NCI-H1092 (cell line): ENCODE data around the gene SP6.

Experiments used
- DNase-seq: peaks from one replicate; lab custom pipeline; 2025; lab: John Stamatoyannopoulos, UW

Gene SP6

DNA sequence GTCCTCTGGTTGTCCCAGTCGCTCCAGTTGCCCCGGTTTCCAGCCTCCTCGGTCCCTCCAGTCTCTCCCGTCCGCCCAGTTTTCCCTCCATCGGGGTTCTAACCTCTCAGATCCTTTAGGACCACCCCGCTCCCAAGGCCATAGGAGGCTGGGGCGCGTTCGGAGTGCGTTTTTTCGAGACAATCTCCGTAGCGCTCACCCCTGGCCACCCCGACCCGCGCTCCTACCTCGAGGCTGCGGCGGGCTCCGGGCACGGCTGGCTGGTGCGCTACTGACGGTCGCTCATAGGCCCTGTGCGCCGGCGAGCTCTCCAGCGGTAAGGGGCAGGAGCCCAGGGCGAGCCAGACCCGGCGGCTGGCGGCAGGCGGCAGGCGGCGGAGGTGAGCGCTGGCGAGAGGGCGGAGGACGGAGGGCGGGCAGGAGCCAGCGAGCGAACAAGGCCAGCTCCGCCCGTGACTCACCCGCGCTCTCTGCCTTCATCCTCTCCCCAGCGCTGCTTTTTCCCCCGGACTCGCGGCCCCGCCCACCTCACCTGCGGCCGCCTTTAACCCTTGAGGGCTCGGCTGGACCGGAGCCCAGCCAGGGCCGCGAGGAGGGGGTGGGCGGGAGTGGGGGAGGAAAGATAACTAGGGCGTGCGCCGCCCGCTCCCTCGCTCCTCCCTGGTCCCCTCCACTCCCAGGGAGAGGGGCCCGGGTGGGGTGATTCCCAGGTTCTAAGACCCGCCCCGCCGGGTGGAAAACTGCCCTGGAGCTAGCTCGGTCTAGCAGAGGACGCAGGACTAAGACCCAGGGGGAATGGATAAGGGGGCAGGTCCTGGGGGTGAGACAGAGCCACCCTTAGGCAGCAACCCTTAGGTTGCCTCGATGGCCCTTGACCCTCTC, at the start of gene SP6:
Gene SP6 (minus strand): TSS at position 472 of the 882 bp plus-strand sequence. CDS start 2,734 bp downstream, outside the sequence.
- DNase-seq: peak; percentile 37

DNA sequence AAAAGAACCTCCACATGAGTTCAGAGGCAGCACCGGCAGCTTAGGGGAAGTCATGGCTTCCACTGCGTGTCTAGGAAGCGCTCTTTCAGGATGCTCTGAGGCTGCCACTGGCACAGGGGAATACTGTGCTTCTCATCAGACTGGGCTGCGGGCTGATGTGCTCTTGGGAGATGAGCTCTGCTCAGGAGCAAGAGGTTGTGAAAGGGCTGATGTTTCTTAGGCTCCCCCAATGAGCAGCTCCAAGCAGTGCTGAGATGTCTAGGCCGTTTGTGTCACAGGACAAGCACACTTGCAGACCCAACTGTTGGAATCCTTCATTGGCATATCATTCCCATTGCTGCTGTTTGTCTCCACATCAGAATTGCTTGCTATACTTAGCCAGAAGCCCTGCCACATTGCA, 48.7 kb upstream of the SP6 start:
- DNase-seq: no peak

DNA sequence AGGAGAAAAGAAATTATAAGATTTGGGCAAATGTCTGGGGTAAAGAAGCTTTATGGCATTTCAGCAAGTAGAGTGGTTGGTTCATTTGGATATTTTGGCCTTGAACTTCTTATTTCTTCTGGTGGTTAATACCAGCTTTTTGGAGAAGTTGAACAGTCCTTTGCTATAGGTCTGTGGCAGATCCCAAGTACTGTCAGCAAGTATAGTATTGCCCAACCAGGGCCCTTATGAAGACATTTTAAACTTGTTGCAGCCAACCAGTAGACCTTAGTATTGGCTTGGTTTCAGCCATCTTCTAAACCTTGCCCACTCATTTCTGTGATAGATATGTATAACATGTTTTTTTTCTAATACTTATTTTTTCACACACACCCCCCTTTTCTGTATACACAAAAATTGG, 47.3 kb upstream of the SP6 start:
- DNase-seq: no peak

- DNase-seq: no peak
Observed at GRCh38 chr17:47897561-47897960, 46.6 kb upstream of the SP6 start.

DNA sequence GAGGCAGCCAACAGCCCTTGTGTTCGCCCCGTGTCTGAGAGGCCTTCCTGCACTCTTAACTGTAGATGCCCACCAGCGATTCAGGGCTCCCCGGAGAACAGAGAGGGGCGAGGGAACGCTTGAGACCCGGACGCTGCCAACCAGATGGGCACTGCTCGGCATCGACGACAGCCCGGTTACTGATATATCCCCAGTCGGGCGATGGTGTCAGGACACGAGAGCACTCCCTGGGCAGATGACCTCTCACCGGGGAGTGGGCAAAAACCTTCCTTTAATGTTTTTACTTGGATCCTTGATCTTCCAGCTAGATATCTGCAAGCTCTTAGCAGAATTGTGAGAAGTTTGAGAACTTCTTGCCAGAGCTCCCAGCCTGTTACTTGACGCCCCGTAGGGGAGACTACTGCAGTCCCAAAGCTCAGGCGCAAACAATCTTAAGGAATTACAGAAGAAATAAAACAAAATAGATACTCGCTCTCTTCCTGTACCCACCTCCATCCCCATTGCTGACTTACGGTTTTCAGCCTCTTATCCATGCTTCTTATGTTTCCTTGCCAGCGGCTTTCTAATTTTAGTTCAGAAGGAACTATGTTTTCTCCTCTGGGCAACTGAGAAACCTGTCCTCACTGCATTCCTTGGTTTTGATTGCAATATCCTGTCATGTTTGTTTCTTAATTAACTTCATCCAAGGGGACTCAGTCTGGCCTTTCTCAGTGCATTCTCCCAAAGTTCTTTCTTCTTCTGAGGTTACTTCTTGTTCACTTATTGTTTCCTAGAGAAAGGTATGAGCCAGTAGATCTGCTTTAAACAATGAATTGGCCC, 45.9 kb upstream of the SP6 start:
- peak; percentile 79 for DNase-seq

GRCh38 chr17:47895856-47896671, 45.1 kb upstream of the SP6 start, which contains the start of gene SP2:
Gene SP2 (plus strand): TSS chr17:47896236. CDS start chr17:47896287, 51 bp downstream.
- peak; percentile 99 for DNase-seq

GRCh38 chr17:47895347-47895855, 44.4 kb upstream of the SP6 start:
- no peak for DNase-seq

- no peak for DNase-seq
Observed at GRCh38 chr17:47894498-47895346, 43.8 kb upstream of the SP6 start.

- DNase-seq: no peak
Observed at GRCh38 chr17:47891545-47892088, 40.7 kb upstream of the SP6 start.

GRCh38 chr17:47889734-47890529, 39.0 kb upstream of the SP6 start:
- DNase-seq: peak; percentile 72

GRCh38 chr17:47888293-47888692, 37.3 kb upstream of the SP6 start:
- no peak for DNase-seq

GRCh38 chr17:47884905-47885730, 34.2 kb upstream of the SP6 start:
- DNase-seq: no peak

GRCh38 chr17:47884427-47884740, 33.4 kb upstream of the SP6 start:
- no peak for DNase-seq

- no peak for DNase-seq
Observed at GRCh38 chr17:47883589-47884426, 32.8 kb upstream of the SP6 start.

DNA sequence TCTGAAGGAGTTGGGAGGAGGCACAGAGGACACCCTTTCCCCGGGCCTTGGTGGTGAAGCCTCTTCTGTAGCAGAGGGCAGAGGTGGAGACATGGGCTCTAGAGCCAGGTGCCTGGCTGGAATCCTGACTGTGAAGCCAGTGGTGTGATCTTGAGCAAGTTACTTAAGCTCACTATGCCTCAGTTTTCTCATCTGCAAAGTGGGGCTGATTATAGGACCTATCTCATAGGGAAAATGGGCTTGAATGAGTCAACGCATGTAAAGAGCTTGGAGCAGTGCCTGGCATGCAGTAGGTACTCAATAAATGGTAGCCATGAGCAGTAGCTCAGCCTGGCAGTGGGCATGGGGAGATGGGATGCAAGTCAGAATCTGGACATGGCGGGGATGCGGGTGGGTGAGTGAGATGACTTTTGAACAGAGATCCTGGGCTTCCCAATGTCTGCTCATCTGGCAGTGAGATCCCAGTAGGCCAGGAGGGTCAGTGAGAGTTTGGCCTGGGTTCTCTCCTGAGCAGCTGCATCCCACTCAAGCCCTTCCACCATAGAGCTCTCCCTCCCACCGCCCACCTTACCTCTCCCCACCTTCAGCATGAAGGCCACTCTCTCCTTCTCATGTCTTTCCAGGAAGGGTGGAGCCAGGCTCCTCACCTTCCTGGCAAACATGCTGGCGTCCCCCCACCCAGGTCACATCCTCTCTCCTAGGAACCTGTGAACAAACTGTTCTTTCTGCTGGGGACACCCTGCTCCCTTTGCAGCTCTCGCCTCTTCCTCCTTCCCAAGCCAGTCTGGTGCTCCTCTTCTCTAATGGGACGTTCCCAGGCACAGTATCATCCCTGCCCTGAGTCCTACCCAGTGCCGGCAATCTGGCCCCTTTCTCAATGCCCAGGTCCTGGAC, 32.0 kb upstream of the SP6 start:
- no peak for DNase-seq

DNA sequence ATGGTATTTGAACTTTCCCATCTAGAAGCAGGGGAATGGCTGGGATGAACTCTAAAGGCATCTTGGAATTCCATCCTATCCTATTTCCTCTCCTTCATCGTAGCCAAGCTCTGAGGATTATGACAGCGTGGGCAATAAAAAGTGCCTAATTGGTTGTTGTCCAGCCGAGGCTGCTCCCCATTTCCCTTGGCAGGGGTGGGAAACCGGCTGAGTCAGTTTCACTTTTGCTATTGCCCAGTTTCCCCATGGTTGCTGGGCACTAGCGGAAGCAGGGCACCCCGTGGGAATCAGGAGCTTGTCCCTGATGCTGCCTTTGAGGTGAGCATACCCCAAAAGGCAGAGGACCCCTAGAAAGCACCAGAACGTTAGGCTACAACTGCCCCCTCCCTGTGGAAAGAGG, 31.3 kb upstream of the SP6 start:
- DNase-seq: no peak
